Measurements from ENCODE around the gene CCDC66.

CCDC66 gene

GRCh38 chr3:56621681-56622080 is 64.7 kb downstream of the CCDC66 start:
- peaks cover 47 to 97% of the 10 kb centered on the region in 2 experiments for H3K36me3 ChIP-seq (ENCODE audit: control insufficient read depth in 2 of 2, insufficient read depth in 1 of 2, low read length in 2 of 2)
- CTCF ChIA-PET = no interaction called here

DNA sequence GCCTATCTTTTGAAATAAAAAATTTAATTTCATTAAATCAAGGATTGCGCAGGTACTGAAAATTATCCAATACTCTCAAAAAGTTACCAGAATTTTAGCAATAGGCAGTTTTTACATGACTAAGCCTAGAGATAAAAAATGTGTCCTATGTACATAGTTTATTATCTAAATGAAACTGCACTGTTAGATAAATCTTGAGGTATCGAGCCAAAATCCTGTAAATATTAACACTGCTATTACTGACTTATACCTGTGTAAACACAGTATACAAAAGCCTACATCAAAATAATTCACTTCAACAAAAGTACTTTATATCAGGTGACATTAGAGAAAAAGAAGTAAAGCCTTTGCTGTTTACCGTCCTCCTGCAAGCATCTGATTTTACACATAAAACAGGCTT is 65.4 kb downstream of the CCDC66 start:
- Histone ChIP-seq H3K36me3 (ENCODE audit: control insufficient read depth in 2 of 2, insufficient read depth in 1 of 2, low read length in 2 of 2) (peaks cover 46 to 98% of the 10 kb centered on the region in 2 experiments), H3K4me1 (ENCODE audit: control insufficient read depth, insufficient read depth, low read length) (no peaks in the 10 kb centered on the region), H3K9me3 (ENCODE audit: control insufficient read depth, insufficient read depth, low read depth, low read length) (no peaks in the 10 kb centered on the region), H3K27ac (ENCODE audit: extremely low read depth, low read depth, low read length) (no peak overlapping the region), H3K4me3 (ENCODE audit: low read depth, low read length) (no peak overlapping the region)
- ChIA-PET CTCF (no interaction called here), POLR2A (no interaction called here)
- TF ChIP-seq ZNF394 (tag by site-specific recombination; IDR thresholded peaks at IDR 0.05; ENCODE audit: borderline replicate concordance) = no peak
- TF ChIP-seq ZNF830 (tag by site-specific recombination; IDR thresholded peaks at IDR 0.05; ENCODE audit: low read depth) = no peak
- no peak for TF ChIP-seq ZBTB8A (tag by site-specific recombination; IDR thresholded peaks at IDR 0.05)
- TF ChIP-seq, protein P1, sequence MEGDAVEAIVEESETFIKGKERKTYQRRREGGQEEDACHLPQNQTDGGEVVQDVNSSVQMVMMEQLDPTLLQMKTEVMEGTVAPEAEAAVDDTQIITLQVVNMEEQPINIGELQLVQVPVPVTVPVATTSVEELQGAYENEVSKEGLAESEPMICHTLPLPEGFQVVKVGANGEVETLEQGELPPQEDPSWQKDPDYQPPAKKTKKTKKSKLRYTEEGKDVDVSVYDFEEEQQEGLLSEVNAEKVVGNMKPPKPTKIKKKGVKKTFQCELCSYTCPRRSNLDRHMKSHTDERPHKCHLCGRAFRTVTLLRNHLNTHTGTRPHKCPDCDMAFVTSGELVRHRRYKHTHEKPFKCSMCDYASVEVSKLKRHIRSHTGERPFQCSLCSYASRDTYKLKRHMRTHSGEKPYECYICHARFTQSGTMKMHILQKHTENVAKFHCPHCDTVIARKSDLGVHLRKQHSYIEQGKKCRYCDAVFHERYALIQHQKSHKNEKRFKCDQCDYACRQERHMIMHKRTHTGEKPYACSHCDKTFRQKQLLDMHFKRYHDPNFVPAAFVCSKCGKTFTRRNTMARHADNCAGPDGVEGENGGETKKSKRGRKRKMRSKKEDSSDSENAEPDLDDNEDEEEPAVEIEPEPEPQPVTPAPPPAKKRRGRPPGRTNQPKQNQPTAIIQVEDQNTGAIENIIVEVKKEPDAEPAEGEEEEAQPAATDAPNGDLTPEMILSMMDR (tag by site-specific recombination; IDR thresholded peaks at IDR 0.05) = no peak
- TF ChIP-seq MYNN (tag by site-specific recombination; IDR thresholded peaks at IDR 0.05; ENCODE audit: borderline replicate concordance) = no peak
- TF ChIP-seq ZNF433 (tag by site-specific recombination; IDR thresholded peaks at IDR 0.05; ENCODE audit: low read depth) = no peak
- TF ChIP-seq GLI2 (tag by site-specific recombination; IDR thresholded peaks at IDR 0.05; ENCODE audit: borderline replicate concordance, low read depth) = no peak
- TF ChIP-seq ZNF692 (tag by site-specific recombination; IDR thresholded peaks at IDR 0.05) = no peak
- TF ChIP-seq, protein P2, sequence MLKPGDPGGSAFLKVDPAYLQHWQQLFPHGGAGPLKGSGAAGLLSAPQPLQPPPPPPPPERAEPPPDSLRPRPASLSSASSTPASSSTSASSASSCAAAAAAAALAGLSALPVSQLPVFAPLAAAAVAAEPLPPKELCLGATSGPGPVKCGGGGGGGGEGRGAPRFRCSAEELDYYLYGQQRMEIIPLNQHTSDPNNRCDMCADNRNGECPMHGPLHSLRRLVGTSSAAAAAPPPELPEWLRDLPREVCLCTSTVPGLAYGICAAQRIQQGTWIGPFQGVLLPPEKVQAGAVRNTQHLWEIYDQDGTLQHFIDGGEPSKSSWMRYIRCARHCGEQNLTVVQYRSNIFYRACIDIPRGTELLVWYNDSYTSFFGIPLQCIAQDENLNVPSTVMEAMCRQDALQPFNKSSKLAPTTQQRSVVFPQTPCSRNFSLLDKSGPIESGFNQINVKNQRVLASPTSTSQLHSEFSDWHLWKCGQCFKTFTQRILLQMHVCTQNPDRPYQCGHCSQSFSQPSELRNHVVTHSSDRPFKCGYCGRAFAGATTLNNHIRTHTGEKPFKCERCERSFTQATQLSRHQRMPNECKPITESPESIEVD (tag by site-specific recombination; IDR thresholded peaks at IDR 0.05) = no peak
- TF ChIP-seq ZNF223 (tag by site-specific recombination; IDR thresholded peaks at IDR 0.05) = no peak
- TF ChIP-seq ZNF391 (tag by site-specific recombination; IDR thresholded peaks at IDR 0.05; ENCODE audit: borderline replicate concordance, low read depth) = no peak

More at GRCh38 chr3:56621681-56622080, 64.7 kb downstream of the CCDC66 start:
- no peaks in the 10 kb centered on the region for H3K4me1 ChIP-seq (ENCODE audit: control insufficient read depth, insufficient read depth, low read length)
- H3K4me3 ChIP-seq (ENCODE audit: low read depth, low read length) = no peak overlapping the region
- no peaks in the 10 kb centered on the region for H3K9me3 ChIP-seq (ENCODE audit: control insufficient read depth, insufficient read depth, low read depth, low read length)
- H3K27ac ChIP-seq (ENCODE audit: extremely low read depth, low read depth, low read length) = no peak overlapping the region
- TF ChIP-seq GLIS1 (tag by site-specific recombination; IDR thresholded peaks at IDR 0.05) (no peak), ZNF544 (tag by site-specific recombination; IDR thresholded peaks at IDR 0.05) (no peak), ZNF140 (tag by site-specific recombination; IDR thresholded peaks at IDR 0.05) (no peak), ZSCAN5A (tag by site-specific recombination; IDR thresholded peaks at IDR 0.05) (no peak), ZNF214 (tag by site-specific recombination; IDR thresholded peaks at IDR 0.05; ENCODE audit: borderline replicate concordance) (no peak), ZNF239 (tag by site-specific recombination; IDR thresholded peaks at IDR 0.05) (no peak), SP7 (tag by site-specific recombination; IDR thresholded peaks at IDR 0.05) (no peak), ZNF426 (tag by site-specific recombination; IDR thresholded peaks at IDR 0.05) (no peak), ZNF114 (tag by site-specific recombination; IDR thresholded peaks at IDR 0.05) (no peak), ZNF677 (tag by site-specific recombination; IDR thresholded peaks at IDR 0.05) (no peak), ZNF48 (tag by site-specific recombination; IDR thresholded peaks at IDR 0.05) (no peak), ZNF394 (tag by site-specific recombination; IDR thresholded peaks at IDR 0.05; ENCODE audit: borderline replicate concordance) (no peak)
- TF ChIP-seq, protein P3, sequence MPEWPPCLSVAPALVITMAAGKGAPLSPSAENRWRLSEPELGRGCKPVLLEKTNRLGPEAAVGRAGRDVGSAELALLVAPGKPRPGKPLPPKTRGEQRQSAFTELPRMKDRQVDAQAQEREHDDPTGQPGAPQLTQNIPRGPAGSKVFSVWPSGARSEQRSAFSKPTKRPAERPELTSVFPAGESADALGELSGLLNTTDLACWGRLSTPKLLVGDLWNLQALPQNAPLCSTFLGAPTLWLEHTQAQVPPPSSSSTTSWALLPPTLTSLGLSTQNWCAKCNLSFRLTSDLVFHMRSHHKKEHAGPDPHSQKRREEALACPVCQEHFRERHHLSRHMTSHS (tag by site-specific recombination; IDR thresholded peaks at IDR 0.05) = no peak
- TF ChIP-seq, protein P4, sequence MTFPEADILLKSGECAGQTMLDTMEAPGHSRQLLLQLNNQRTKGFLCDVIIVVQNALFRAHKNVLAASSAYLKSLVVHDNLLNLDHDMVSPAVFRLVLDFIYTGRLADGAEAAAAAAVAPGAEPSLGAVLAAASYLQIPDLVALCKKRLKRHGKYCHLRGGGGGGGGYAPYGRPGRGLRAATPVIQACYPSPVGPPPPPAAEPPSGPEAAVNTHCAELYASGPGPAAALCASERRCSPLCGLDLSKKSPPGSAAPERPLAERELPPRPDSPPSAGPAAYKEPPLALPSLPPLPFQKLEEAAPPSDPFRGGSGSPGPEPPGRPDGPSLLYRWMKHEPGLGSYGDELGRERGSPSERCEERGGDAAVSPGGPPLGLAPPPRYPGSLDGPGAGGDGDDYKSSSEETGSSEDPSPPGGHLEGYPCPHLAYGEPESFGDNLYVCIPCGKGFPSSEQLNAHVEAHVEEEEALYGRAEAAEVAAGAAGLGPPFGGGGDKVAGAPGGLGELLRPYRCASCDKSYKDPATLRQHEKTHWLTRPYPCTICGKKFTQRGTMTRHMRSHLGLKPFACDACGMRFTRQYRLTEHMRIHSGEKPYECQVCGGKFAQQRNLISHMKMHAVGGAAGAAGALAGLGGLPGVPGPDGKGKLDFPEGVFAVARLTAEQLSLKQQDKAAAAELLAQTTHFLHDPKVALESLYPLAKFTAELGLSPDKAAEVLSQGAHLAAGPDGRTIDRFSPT (tag by site-specific recombination; IDR thresholded peaks at IDR 0.05) = no peak
- TF ChIP-seq, protein P5, sequence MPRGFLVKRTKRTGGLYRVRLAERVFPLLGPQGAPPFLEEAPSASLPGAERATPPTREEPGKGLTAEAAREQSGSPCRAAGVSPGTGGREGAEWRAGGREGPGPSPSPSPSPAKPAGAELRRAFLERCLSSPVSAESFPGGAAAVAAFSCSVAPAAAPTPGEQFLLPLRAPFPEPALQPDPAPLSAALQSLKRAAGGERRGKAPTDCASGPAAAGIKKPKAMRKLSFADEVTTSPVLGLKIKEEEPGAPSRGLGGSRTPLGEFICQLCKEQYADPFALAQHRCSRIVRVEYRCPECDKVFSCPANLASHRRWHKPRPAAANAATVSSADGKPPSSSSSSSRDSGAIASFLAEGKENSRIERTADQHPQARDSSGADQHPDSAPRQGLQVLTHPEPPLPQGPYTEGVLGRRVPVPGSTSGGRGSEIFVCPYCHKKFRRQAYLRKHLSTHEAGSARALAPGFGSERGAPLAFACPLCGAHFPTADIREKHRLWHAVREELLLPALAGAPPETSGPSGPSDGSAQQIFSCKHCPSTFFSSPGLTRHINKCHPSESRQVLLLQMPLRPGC (tag by site-specific recombination; IDR thresholded peaks at IDR 0.05) = no peak
- POLR2A ChIA-PET = interaction anchor here (0.6 to 0.7 kb wide), 3 partner anchors 75 to 1816 kb away, joined by 4 to 5 read pairs (median 5); no protein-coding TSS in a partner anchor

Data from HEK293 (cell line).